Activated CD8-positive, alpha-beta T cell treated with anti-CD3 and anti-CD28 coated beads for 36 hours (primary cell): ENCODE measurements around the gene SDCCAG8. TPM values are rescaled to one million over a fixed set of nuclear protein-coding genes. Genes with fewer than 3 reads are reported as not detected.
"Not testable (repeated sequence)": the region's sequence is repeated elsewhere in the genome, so short reads cannot be mapped to it uniquely, and the experiment has no call there.

Source experiments
- ATAC-seq: fragments of 200-7000 bp; cut with Tn5 transposase; one replicate; pipeline ENCODE4 v1.10.0; 2021; ENCODE audit warnings: mild to moderate bottlenecking, moderate library complexity
- CTCF ChIA-PET: fragments of 350-600 bp; sonication (Branson Sonifier 250); formaldehyde crosslinking; loops from one replicate; lab custom pipeline; 2021; ENCODE audit warnings: antibody characterized with exemption; lab: Charles Lee
- POLR2A ChIA-PET: fragments of 350-600 bp; sonication (Branson Sonifier 250); formaldehyde crosslinking; loops from one replicate; lab custom pipeline; 2021; ENCODE audit warnings: antibody characterized with exemption; lab: Charles Lee
- DNase-seq: peaks from one replicate; pipeline ENCODE4 v3.0.0-alpha.2; 2020
- H3K27ac Mint-ChIP-seq: one replicate; pipeline ENCODE4 v1.8.0; 2021; ENCODE audit warnings: mild to moderate bottlenecking, mixed read lengths
- H3K27me3 Mint-ChIP-seq: one replicate; pipeline ENCODE4 v1.8.0; 2021; ENCODE audit warnings: mixed read lengths
- H3K36me3 Mint-ChIP-seq: one replicate; pipeline ENCODE4 v1.8.0; 2021; ENCODE audit warnings: low read depth, mixed read lengths
- H3K4me1 Mint-ChIP-seq: one replicate; pipeline ENCODE4 v1.8.0; 2021; ENCODE audit warnings: low read depth, mixed read lengths
- H3K4me3 Mint-ChIP-seq: one replicate; pipeline ENCODE4 v1.8.0; 2021; ENCODE audit warnings: mild to moderate bottlenecking, moderate library complexity, mixed read lengths
- H3K9me3 Mint-ChIP-seq: one replicate; pipeline ENCODE4 v1.8.0; 2021; ENCODE audit warnings: mixed read lengths
- CTCF ChIP-seq: fragments of 200-600 bp; IDR thresholded peaks from one replicate; pipeline ENCODE4 v1.8.0; 2022; ENCODE audit warnings: antibody characterized with exemption, mild to moderate bottlenecking
- intact Hi-C: fragments of 100-400 bp; cut with micrococcal nuclease; formaldehyde crosslinking; loops from one replicate; pipeline ENCODE4 v1.10.0; 2022
- total RNA-seq, 2 experiments: library from RNA; stranded (reverse); gene quantifications; one replicate each; pipeline ENCODE4 v1.2.3, GENCODE V29; 2021

SDCCAG8 gene
- total RNA-seq, result 10 to 100 TPM; 22.4 to 22.6 TPM

- H3K27me3 Mint-ChIP-seq, result no peaks in the 10 kb centered on the region
- H3K27ac Mint-ChIP-seq, result peak within 1 kb of the TSS; percentile 95
- H3K36me3 Mint-ChIP-seq, result peaks cover 5% of the 10 kb centered on the region
- ATAC-seq (peak; percentile 83), DNase-seq (peak; percentile 98)
- ChIA-PET POLR2A (interaction anchor here (0.7 to 2.9 kb wide), 6 partner anchors 17 to 1043 kb away, joined by 3 to 13 read pairs (median 6); no protein-coding TSS in a partner anchor), CTCF (interaction anchor here (1.4 kb wide), 1 partner anchor 21 kb away, joined by 3 read pairs; no protein-coding TSS in a partner anchor)
- no peaks in the 10 kb centered on the region for H3K9me3 Mint-ChIP-seq
- H3K4me3 Mint-ChIP-seq, result peak within 1 kb of the TSS; percentile 97
- no peak for TF ChIP-seq CTCF
- H3K4me1 Mint-ChIP-seq, result peaks cover 33% of the 10 kb centered on the region
- intact Hi-C loops, result no loop called here
Measured at GRCh38 chr1:243255791-243256512, at the start of gene SDCCAG8. Gene SDCCAG8, plus strand, starts transcription at chr1:243256041. Its CDS starts 133 bp downstream, at chr1:243256174.

- intact Hi-C loops, H3K27me3 Mint-ChIP-seq, DNase-seq, H3K4me1 Mint-ChIP-seq, CTCF ChIA-PET, POLR2A ChIA-PET, H3K4me3 Mint-ChIP-seq, H3K27ac Mint-ChIP-seq, H3K9me3 Mint-ChIP-seq, ATAC-seq: not testable (repeated sequence)
- H3K36me3 Mint-ChIP-seq, result peaks cover 16% of the 10 kb centered on the region
Measured at GRCh38 chr1:243211984-243212383, 43.9 kb upstream of the SDCCAG8 start.

GRCh38 chr1:243213045-243213787 lies 42.6 kb upstream of the SDCCAG8 start:
- CTCF ChIA-PET, result no interaction called here
- intact Hi-C loops, result no loop called here
- Mint-ChIP-seq H3K9me3 (no peaks in the 10 kb centered on the region), H3K4me1 (no peaks in the 10 kb centered on the region), H3K27me3 (no peaks in the 10 kb centered on the region), H3K36me3 (peaks cover 18% of the 10 kb centered on the region), H3K27ac (peak overlapping the region; percentile 43), H3K4me3 (no peak overlapping the region)
- ATAC-seq (no peak), DNase-seq (no peak)
- TF ChIP-seq CTCF, result no peak
- POLR2A ChIA-PET, result no interaction called here

GRCh38 chr1:243215276-243215875 lies 40.5 kb upstream of the SDCCAG8 start:
- intact Hi-C loops, DNase-seq, H3K4me3 Mint-ChIP-seq, H3K9me3 Mint-ChIP-seq, CTCF ChIA-PET, H3K27ac Mint-ChIP-seq, H3K27me3 Mint-ChIP-seq, H3K4me1 Mint-ChIP-seq, ATAC-seq: not testable (repeated sequence)
- peaks cover 29% of the 10 kb centered on the region for H3K36me3 Mint-ChIP-seq
- POLR2A ChIA-PET, result interaction anchor here (0.6 kb wide), 1 partner anchor 13 kb away, joined by 3 read pairs; no protein-coding TSS in a partner anchor

GRCh38 chr1:243216741-243217140 lies 39.1 kb upstream of the SDCCAG8 start:
- no peaks in the 10 kb centered on the region for H3K9me3 Mint-ChIP-seq
- ATAC-seq (no peak), DNase-seq (no peak)
- no peak overlapping the region for H3K4me3 Mint-ChIP-seq
- no peaks in the 10 kb centered on the region for H3K27me3 Mint-ChIP-seq
- no peak overlapping the region for H3K27ac Mint-ChIP-seq
- ChIA-PET POLR2A (interaction anchor here (1.1 kb wide), 1 partner anchor 38 kb away, joined by 3 read pairs; the partner anchor contains the start of gene CEP170), CTCF (no interaction called here)
- intact Hi-C loops, result no loop called here
- H3K36me3 Mint-ChIP-seq, result peaks cover 41% of the 10 kb centered on the region
- TF ChIP-seq CTCF, result no peak
- H3K4me1 Mint-ChIP-seq, result no peaks in the 10 kb centered on the region
